SK-MEL-5 (cell line): ENCODE measurements around the gene SLC25A4. TPM values are rescaled to one million over a fixed set of nuclear protein-coding genes. Genes with fewer than 3 reads are reported as not detected.
"Not testable (repeated sequence)": the region's sequence is repeated elsewhere in the genome, so short reads cannot be mapped to it uniquely, and the experiment has no call there.

Experiments used
- DNase-seq: peaks from one replicate; pipeline ENCODE4 v3.0.0-alpha.2; 2016; ENCODE audit warnings: low read depth, low spot score
- in situ Hi-C: cut with HindIII; loops from 2 replicates; pipeline ENCODE4 v1.10.0; 2016; ENCODE audit warnings: low sequenced_read_pairs, high pct_unique_total_duplicates, low pct_unique_long_range_greater_than_20kb
- total RNA-seq: library from RNA; depleted of rRNA; stranded (reverse); fragments of >200 nt; shearing (Covaris generic); gene quantifications from 2 replicates; pipeline ENCODE4 v1.2.3, GENCODE V29; 2014

Gene SLC25A4
- total RNA-seq, 1 experiment from 2014 or later = 95.1 TPM

DNA sequence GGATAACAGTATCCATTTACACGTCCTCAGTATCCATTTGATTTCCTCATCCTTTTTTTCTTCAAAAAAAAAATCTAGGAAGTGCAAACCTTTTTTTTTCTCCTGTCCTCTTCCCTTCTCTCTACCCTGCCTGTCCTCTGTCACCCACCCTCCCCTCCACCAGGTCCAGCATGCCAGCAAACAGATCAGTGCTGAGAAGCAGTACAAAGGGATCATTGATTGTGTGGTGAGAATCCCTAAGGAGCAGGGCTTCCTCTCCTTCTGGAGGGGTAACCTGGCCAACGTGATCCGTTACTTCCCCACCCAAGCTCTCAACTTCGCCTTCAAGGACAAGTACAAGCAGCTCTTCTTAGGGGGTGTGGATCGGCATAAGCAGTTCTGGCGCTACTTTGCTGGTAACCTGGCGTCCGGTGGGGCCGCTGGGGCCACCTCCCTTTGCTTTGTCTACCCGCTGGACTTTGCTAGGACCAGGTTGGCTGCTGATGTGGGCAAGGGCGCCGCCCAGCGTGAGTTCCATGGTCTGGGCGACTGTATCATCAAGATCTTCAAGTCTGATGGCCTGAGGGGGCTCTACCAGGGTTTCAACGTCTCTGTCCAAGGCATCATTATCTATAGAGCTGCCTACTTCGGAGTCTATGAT lies 1.7 kb downstream of the SLC25A4 start:
- in situ Hi-C loops = no loop called here

DNA sequence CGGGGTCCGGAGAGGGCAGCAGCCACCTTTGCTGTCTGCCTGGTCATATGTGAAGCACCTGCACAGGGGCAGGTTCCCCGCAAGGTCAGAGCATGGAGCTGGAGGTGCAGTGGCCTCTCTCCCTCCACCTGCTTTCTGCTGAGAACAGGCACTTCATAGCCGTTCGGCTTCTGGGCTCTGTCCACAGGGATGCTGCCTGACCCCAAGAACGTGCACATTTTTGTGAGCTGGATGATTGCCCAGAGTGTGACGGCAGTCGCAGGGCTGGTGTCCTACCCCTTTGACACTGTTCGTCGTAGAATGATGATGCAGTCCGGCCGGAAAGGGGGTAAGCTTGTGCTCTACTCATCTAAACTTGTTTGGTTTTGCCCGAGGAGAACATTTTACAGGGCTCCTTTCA lies 2.5 kb downstream of the SLC25A4 start:
- in situ Hi-C loops = no loop called here
- no peak for DNase-seq

More for the DNA sequence above, 1.7 kb downstream of the SLC25A4 start:
- DNase-seq = peak; percentile 79

DNA sequence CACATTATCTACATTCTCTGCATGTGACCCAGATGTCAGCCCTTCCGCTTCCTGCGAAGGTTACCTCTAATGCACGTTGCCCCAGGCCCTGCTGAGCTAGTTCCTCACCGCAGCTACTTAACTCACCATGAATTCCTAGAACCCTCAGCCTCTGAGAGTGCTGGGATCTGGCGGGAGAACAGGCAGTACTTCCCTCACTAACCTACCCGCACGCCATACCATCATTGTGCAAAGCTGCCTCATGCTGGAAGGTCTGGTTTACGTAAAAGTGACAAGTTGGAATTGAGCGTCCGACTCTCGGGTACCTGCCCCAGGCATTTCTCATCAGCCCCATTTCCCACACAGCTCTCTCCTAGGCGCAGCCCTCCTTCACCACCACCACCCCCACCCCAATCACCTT lies 6.3 kb downstream of the SLC25A4 start:
- DNase-seq = no peak
- in situ Hi-C loops = no loop called here

DNA sequence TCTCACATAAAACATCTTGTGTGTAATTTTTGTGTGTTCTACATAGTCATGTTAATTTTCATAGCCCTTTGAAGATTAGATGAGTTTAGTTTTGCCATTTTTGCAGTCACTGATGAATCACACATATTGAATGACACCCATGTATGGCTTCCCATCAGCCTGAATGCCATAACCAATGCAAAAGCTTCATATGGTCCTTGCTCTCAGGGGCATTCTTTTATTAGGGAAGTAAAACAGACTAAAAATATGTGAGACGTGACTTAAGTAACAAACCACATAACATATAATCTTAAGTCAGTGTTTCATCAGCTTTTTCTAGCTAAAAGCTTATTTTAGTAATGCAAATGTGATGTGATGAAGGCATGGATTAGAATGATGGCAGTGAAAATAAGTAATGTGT lies 8.2 kb downstream of the SLC25A4 start:
- in situ Hi-C loops = no loop called here
- DNase-seq = no peak

DNA sequence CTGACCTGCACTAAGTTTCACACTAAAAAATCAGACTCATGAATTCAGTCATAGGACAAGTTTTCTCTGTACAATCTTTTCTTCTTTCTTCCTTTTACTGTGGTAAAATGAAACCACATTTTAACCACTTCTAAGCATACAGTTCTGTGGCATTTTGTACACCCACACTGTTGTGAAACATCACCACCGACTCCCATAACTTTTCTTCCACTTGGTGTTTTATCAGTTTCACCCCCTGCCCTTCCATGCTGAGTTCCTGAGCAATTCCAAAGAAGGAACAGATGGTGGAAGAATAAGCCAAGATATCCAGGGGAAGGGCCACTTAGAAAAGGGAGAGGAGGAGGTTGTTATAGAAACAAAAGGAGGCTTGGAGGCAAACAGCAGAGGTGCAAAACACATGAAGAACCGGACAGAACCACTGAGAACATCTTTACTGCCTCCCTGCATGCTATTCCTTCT lies 22.6 kb downstream of the SLC25A4 start:
- DNase-seq = peak; percentile 59
- in situ Hi-C loops = no loop called here

DNA sequence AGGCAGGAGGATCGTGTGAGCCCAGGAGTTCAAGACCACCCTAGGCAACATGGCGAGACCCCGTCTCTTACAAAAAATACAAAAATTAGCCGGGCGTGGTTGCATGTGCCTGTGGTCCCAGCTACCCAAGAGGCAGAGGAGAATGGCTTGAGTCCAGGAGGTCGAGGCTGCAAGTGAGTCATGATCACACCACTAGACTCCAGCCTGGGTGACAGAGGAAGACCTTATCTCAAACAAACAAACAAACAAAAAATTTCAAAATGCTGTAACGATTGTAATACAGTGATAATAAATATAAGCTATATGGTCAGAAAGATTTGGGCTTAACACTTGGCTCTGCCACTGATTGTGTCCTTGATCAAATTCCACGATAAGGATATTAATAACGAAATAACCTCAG lies 24.2 kb downstream of the SLC25A4 start:
- DNase-seq = peak; percentile 28
- in situ Hi-C loops = no loop called here

DNA sequence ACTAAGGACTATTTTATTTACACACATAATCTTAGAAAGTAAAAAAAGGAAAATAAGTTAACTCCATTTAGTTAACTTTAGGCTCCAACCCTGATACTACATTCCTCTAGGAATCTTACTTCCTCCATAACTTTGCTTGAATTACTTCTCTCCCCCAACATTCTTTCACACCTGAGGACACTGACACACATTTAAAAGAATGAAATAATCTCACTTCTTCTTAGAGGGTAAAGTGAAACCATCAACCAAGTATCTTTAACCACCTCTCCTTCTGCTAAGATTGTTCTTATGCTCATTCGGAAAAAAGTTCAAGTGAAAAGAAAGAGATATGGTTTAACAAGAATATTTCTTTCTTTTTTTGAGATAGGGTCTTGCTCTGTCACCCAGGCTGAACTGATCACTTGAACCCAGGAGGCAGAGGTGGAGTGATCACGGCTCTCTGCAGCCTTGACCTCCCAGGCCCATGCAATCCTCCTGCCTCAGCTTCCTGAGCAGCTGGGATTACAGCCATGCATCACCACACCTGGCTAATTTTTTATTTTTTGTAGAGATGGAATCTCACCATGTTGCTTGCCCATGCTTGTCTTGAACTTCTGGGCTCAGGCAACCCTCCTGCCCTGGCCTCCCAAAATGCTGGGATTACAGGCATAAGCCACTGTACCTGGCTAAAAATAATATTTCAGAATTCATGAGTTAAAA lies 28.5 kb downstream of the SLC25A4 start:
- in situ Hi-C loops = no loop called here

DNA sequence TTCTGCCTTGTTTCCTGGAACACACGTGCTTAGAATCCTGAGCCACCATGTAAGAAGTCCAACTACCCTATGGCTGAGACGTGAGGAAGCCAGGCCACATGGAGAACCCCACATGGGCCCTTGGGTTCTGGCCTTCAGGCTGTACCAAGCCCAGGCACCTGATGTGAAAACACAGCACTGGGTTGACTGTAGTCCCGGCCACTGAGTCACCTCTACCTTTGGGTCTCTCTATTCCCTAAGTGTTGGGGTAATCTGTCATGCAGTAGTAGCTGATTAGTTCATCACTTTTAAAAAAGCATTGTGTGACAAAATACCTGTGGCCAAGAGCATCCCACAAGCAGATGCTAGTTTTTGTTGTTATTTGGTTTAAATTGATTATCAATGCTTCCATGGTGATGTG lies 36.4 kb downstream of the SLC25A4 start:
- no peak for DNase-seq
- in situ Hi-C loops = no loop called here

More for the DNA sequence above, 28.5 kb downstream of the SLC25A4 start:
- no peak for DNase-seq

DNA sequence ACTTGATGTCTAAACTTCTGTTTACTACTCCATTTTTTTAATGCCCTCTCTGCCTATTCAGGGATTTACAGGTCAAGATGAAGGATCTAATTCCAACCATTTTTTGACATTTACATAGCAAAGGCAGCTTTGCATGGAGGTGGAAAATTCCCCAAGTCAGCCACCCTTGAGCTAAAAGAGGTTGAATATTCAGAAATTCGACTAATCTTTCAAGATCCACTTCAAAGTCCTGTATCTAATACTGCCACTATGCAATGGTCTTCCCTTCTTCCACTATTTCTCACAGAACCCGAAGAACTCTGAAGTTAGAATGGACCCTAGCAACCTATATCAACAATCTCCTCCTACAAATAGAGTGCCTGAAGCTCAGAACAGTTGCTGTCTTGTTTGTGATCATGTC lies 39.2 kb downstream of the SLC25A4 start:
- in situ Hi-C loops = no loop called here

DNA sequence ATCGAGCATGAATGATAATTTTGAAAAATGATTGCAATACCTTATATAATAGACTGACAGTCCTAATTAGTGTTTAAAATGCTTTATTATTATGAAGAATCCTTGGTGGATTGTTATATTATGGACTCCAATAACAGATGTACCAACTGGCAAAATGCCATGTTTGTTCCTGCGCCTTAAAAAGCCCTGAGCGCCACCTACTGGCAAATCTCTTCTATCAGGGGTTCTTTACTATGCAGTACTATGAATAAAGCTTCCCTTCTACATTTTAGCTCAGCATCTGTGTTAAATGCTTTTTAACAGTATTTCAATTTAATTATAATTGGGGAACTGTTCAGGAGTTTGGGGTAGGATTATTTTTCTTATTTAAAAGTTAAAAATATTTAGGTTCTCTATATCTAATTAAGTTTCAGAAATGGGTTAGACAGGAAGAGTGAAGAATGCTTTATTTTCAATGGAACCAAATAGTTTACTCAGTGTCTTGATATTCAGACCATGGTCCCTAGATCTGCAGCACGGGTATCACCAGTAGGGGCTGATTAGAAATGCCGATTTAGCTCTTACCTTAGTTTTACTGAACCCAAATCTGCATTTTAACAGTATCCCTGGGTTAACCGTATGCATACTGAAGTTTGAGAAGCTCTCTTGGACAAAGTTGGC lies 40.7 kb downstream of the SLC25A4 start:
- DNase-seq = peak; percentile 91
- in situ Hi-C loops = no loop called here

More for the DNA sequence above, 39.2 kb downstream of the SLC25A4 start:
- DNase-seq = no peak

DNA sequence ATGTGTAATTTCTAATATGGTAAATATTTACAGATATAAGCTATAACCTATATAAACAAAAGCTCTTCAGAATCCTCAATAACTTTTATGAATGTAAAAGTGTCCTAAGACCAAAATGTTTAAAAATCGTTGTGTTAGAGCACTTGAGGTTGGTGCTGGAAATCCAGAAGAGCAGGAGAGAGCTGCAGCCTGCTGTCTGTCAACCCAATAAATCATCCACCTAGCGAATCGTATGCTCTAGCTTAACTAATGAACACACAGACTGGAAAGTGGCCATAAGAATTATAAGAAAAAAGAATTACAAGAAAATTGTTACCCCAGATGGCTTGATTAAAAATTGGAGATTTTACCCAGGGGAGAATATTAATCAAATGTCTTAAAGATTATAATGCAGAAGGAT lies 43.7 kb downstream of the SLC25A4 start:
- in situ Hi-C loops = no loop called here

DNA sequence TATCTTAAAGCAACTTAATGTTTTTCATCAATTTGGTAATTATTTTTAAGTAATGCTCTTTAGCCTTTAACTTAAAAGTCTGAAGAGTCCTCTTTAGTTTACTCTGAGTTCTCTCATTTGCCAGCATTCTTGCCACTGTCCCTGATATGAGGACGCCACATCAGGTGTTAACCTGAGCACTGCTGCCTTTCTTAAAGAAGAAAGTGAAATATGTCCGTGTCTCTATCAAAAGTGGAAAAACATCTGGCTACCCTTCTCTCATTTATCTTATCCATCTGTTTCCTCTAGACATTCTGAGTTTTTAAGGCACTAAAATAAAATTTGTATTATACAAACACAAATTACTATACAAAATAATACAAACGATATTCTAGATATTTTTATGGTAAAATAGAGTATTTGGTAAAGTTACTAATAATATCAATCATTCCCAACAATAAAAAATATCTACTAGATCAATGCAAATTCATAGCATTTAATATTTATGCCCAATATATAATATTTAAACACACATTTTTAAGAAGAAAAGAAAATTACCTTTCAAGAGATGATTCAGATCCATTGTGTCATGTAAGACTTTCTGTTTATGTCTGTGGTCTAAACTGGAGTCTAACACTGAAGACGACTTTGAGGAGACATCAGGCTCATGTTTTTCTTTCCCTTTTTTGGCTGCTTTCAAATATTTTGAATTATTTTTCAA lies 46.7 kb downstream of the SLC25A4 start:
- DNase-seq = no peak
- in situ Hi-C loops = no loop called here

More for the DNA sequence above, 43.7 kb downstream of the SLC25A4 start:
- no peak for DNase-seq

DNA sequence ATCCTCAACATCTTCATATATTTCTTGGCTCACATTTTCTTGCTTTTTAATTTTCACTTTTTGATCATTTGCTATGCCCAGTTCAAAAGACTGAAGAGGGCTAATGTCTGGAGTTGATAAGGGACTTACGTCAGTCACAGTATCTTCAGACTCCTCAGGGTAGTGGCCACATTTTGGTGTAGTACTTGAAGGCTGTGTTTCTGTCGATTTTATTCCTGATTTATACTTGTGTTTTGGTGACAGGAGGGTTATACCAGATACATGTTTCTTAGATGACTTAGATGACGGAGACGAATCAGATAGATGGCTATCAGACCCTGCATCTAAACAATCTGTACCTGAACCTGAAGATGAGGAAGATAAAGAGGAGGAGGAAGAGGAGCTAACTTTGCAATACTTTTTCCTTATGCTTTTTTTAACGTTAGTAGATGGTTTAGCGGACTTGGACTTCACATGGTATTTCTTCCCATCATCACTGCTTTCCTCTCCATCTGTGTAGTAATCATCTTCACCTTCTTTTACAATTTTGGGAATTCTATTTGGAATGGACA lies 47.3 kb downstream of the SLC25A4 start:
- in situ Hi-C loops = no loop called here
- DNase-seq = no peak

DNA sequence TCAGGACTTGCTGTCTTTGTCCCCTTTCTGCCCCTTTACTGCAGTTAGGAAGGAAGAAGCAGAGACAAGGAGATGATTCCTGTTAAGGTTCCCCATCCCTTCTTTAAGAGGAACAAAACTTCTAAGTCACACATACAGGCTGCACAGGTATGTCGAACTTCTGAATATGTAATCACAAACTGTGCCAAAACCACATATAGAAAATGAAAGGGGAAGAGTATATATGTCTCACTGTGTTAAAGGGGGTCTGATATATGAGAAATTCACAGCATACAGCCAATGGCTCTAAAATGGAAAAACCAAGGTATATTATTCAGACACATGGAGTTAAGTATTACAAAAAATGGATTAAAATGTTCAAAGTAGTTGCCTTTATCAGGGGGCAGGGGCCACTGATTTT lies 49.0 kb downstream of the SLC25A4 start:
- DNase-seq = no peak
- in situ Hi-C loops = no loop called here

DNA sequence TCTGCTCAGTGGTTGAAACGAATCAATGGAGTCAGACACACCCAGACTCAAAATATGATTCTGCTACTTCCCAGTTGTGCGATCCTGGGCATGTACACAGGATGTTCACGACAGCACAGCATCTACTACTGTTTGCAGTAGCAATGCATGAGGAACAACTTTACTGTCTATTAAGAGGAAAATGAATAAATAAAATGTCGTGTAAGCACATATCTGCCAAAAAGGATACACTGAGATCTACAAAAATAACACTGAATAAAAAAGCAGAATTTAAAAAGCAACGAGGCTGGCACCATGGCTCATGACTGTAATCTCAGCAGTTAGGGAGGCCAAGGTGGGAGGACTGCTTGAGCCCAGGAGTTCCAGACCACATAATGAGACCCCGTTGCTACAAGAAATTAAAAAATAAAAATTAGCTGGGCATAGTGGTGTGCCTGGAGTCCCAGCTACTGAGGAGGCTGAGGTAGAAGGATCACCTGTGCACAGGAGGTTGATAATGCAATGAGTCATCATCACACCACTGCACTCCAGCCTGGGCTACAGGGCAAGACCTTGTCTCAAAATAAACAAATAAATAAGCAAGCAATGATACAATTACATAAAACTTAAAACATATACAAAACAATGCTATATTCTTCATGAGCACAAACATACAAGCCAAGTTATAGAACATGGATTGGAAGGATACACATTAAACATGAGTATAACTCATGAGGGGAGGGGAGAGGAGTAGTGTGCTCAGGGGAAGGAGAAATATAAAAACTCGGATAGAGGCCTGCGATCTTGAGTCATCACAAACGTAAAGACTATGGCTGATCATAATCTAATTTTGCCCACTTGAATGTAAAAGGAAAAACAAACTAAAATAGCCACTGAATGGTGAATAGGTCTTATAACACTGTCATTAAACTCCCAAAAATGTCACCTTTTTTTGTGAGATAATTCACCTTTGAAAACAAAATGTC lies 52.1 kb downstream of the SLC25A4 start:
- DNase-seq = no peak
- in situ Hi-C loops = no loop called here

DNA sequence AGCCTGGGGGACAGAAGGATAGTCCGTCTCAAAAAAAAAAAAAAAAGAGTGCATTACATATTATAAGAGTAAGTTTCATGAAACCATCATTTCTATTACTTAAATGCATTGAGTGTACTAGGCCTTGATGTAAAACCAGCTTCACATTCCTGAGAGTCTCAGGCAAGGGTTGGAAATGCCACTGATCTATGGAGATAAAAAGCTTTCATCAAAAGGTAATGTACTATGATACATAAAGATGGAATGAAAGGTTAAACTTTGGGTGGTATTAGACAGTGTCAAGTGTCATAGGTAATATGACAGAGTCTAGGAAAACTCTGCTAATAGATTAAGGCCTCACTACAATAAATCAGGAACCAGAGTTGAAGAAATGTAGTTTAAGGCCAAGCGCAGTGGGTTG lies 53.4 kb downstream of the SLC25A4 start:
- no peak for DNase-seq
- in situ Hi-C loops = no loop called here

DNA sequence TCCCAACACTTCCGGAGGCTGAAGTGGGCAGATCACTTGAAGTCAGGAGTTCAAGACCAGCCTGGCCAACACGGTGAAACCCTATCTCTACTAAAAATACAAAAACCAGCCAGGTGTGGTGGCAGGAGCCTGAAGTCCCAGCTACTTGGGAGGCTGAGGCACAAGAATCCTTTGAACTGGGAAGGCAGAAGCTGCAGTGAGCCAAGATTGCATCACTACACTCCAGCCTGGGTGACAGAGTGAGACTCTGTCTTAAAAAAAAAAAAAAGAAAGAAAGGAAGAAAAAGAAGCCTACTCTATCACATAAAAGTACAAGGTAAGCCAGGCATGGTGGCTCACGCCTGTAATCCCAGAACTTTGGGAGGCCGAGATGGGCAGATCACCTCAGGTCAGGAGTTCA lies 55.1 kb downstream of the SLC25A4 start:
- in situ Hi-C loops, DNase-seq: not testable (repeated sequence)
